ENCODE measurements around the gene MACROD2. TPM values are rescaled to one million over a fixed set of nuclear protein-coding genes. Genes with fewer than 3 reads are reported as not detected.
A peak's percentile ranks its signal among the peaks of the same experiment; 100 is the strongest.

MACROD2 gene
- total RNA-seq, 1 experiment from 2014 or later, result 3.7 TPM

DNA sequence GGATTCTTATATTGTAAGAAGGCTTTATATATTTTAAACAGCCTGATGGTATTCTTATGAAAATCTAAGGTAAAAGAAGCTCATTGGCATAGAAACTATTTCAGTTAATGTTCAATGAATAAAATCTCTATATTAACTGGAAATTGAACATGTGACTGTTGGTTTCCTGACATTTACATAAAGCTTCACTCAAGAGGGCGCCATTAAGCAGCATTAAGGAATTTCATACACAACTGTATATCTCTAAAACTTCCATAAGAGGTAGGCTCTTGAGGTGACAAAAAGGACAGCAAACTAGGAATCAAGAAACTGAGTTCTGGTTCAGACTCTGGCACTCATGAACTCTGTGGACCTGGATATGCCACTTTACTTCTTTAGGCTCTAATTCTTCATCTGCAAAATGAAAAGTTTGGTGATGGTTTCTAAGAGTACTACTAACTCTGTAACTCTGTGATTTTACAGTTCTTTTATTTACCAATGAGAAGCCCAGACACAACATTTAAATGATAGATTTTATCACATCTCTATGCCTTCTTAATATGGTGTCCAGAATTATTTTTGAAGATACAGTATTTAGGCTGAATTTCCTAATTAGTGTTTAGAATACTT lies 194.6 kb downstream of the MACROD2 start:
- Histone ChIP-seq H3K36me3 (ENCODE audit: control insufficient read depth in 1 of 2, insufficient read depth in 2 of 2, low read length in 2 of 2) (no peaks in the 10 kb centered on the region), H3K4me3 (replicated peaks in 1 of 2; ENCODE audit: low read depth in 1 of 2, low read length in 2 of 2) (no peak overlapping the region), H3K9ac (ENCODE audit: low read length) (no peak overlapping the region), H3K9me3 (ENCODE audit: control insufficient read depth in 1 of 2, insufficient read depth in 1 of 2, low read depth in 1 of 2, low read length in 2 of 2) (no peaks in the 10 kb centered on the region), H3K4me2 (ENCODE audit: low read length) (no peak overlapping the region), H4K20me1 (ENCODE audit: insufficient read depth) (no peaks in the 10 kb centered on the region), H3K9me2 (ENCODE audit: insufficient read depth) (no peaks in the 10 kb centered on the region), H3K27me3 (ENCODE audit: insufficient read depth, low read length) (no peaks in the 10 kb centered on the region), H2AFZ (ENCODE audit: low read depth, low read length, poor library complexity, severe bottlenecking) (peak overlapping the region; percentile 25), H3K79me2 (ENCODE audit: insufficient read depth, low read length) (no peaks in the 10 kb centered on the region), H3K4me1 (ENCODE audit: control insufficient read depth in 1 of 2, insufficient read depth in 2 of 2, low read length in 2 of 2) (no peaks in the 10 kb centered on the region), H3K27ac (ENCODE audit: low read depth, low read length) (no peak overlapping the region)
- TF ChIP-seq, protein P1, sequence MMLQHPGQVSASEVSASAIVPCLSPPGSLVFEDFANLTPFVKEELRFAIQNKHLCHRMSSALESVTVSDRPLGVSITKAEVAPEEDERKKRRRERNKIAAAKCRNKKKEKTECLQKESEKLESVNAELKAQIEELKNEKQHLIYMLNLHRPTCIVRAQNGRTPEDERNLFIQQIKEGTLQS (IDR thresholded peaks at IDR 0.05), result no peak
- peak; percentile 65 for TF ChIP-seq RAD21 (IDR thresholded peaks at IDR 0.05; ENCODE audit: low read depth)
- TF ChIP-seq CEBPB (IDR thresholded peaks at IDR 0.05; ENCODE audit: low read depth), result no peak
- TF ChIP-seq, protein P2, sequence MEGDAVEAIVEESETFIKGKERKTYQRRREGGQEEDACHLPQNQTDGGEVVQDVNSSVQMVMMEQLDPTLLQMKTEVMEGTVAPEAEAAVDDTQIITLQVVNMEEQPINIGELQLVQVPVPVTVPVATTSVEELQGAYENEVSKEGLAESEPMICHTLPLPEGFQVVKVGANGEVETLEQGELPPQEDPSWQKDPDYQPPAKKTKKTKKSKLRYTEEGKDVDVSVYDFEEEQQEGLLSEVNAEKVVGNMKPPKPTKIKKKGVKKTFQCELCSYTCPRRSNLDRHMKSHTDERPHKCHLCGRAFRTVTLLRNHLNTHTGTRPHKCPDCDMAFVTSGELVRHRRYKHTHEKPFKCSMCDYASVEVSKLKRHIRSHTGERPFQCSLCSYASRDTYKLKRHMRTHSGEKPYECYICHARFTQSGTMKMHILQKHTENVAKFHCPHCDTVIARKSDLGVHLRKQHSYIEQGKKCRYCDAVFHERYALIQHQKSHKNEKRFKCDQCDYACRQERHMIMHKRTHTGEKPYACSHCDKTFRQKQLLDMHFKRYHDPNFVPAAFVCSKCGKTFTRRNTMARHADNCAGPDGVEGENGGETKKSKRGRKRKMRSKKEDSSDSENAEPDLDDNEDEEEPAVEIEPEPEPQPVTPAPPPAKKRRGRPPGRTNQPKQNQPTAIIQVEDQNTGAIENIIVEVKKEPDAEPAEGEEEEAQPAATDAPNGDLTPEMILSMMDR (IDR thresholded peaks at IDR 0.05 in 2 of 3, conservative IDR thresholded peaks at IDR 0.05 in 1 of 3; ENCODE audit: borderline replicate concordance in 1 of 3, insufficient read depth in 1 of 3, low read depth in 2 of 3, low read length in 2 of 3), result peak; percentile 25 to 57 (median 30); a peak in 4 of 6 replicates
- CTCF ChIA-PET, result no interaction called here
- RAD21 ChIA-PET (ENCODE audit: low non-redundant PET in 1 of 2, low total read pairs in 2 of 2, uncharacterized antibody in 2 of 2, unreplicated experiment in 2 of 2), result no interaction called here
- peak; percentile 74 for ATAC-seq
- peak; percentile 31 for DNase-seq (ENCODE audit: low read depth, low spot score)
- no TSS peak for BruUV-seq (replicated peaks)
- POLR2A ChIA-PET, result no interaction called here
- intact Hi-C loops (cut with micrococcal nuclease), result no loop called here

GRCh38 chr20:14191559-14191958 lies 196.2 kb downstream of the MACROD2 start:
- ChIA-PET RAD21 (ENCODE audit: low non-redundant PET in 1 of 2, low total read pairs in 2 of 2, uncharacterized antibody in 2 of 2, unreplicated experiment in 2 of 2) (no interaction called here), CTCF (no interaction called here), POLR2A (no interaction called here)
- H3K79me2 ChIP-seq (ENCODE audit: insufficient read depth, low read length), result no peaks in the 10 kb centered on the region
- no TSS peak for BruUV-seq (replicated peaks)
- no peaks in the 10 kb centered on the region for H3K27me3 ChIP-seq (ENCODE audit: insufficient read depth, low read length)
- no peaks in the 10 kb centered on the region for H3K36me3 ChIP-seq (ENCODE audit: control insufficient read depth in 1 of 2, insufficient read depth in 2 of 2, low read length in 2 of 2)
- no peaks in the 10 kb centered on the region for H3K9me3 ChIP-seq (ENCODE audit: control insufficient read depth in 1 of 2, insufficient read depth in 1 of 2, low read depth in 1 of 2, low read length in 2 of 2)
- H2AFZ ChIP-seq (ENCODE audit: low read depth, low read length, poor library complexity, severe bottlenecking), result no peak overlapping the region
- H3K4me3 ChIP-seq (replicated peaks in 1 of 2; ENCODE audit: low read depth in 1 of 2, low read length in 2 of 2), result no peak overlapping the region
- no peak overlapping the region for H3K9ac ChIP-seq (ENCODE audit: low read length)
- no peak overlapping the region for H3K4me2 ChIP-seq (ENCODE audit: low read length)
- DNase-seq (ENCODE audit: low read depth, low spot score), result no peak
- no peak for ATAC-seq
- no peaks in the 10 kb centered on the region for H4K20me1 ChIP-seq (ENCODE audit: insufficient read depth)
- intact Hi-C loops (cut with micrococcal nuclease), result no loop called here
- H3K4me1 ChIP-seq (ENCODE audit: control insufficient read depth in 1 of 2, insufficient read depth in 2 of 2, low read length in 2 of 2), result no peaks in the 10 kb centered on the region
- H3K27ac ChIP-seq (ENCODE audit: low read depth, low read length), result no peak overlapping the region
- no peaks in the 10 kb centered on the region for H3K9me2 ChIP-seq (ENCODE audit: insufficient read depth)
- TF ChIP-seq POLR2A (IDR thresholded peaks at IDR 0.05; ENCODE audit: borderline replicate concordance, extremely low read depth, insufficient read depth, insufficient read length) (no peak), EZH2 (IDR thresholded peaks at IDR 0.05) (no peak), ZFX (IDR thresholded peaks at IDR 0.05) (no peak), CBX3 (IDR thresholded peaks at IDR 0.05; ENCODE audit: low read depth) (no peak), YY1 (IDR thresholded peaks at IDR 0.05; ENCODE audit: extremely low read depth, insufficient replicate concordance, low read depth, low read length) (no peak), SIN3A (IDR thresholded peaks at IDR 0.05; ENCODE audit: low read depth) (no peak), FOSL1 (IDR thresholded peaks at IDR 0.05; ENCODE audit: low read depth) (no peak), ELF1 (IDR thresholded peaks at IDR 0.05; ENCODE audit: borderline replicate concordance, low read depth) (no peak), ZNF274 (IDR thresholded peaks at IDR 0.05; ENCODE audit: low read depth, low read length) (no peak), JUND (IDR thresholded peaks at IDR 0.05) (no peak)
- TF ChIP-seq, protein P2 (IDR thresholded peaks at IDR 0.05 in 2 of 3, conservative IDR thresholded peaks at IDR 0.05 in 1 of 3; ENCODE audit: borderline replicate concordance in 1 of 3, insufficient read depth in 1 of 3, low read depth in 2 of 3, low read length in 2 of 3), result no peak
- TF ChIP-seq, protein P1 (IDR thresholded peaks at IDR 0.05), result no peak

Data from HCT116 (cell line).